DLD1 (cell line): ENCODE measurements around the gene SMPX.

Experiments used
- in situ Hi-C: cut with HindIII; loops from 2 replicates; pipeline ENCODE4 v1.10.0; 2017; ENCODE audit warnings: low sequenced_read_pairs

The SMPX gene

GRCh38 chrX:21715825-21716224 lies 42.1 kb downstream of the SMPX start:
- in situ Hi-C loops: no loop called here

- in situ Hi-C loops: no loop called here
Measured at GRCh38 chrX:21715337-21715736, 42.6 kb downstream of the SMPX start.

- in situ Hi-C loops: no loop called here
Measured at GRCh38 chrX:21711848-21712197, 46.1 kb downstream of the SMPX start.

GRCh38 chrX:21711129-21711847 lies 46.6 kb downstream of the SMPX start:
- in situ Hi-C loops: no loop called here

GRCh38 chrX:21708116-21708515 lies 49.8 kb downstream of the SMPX start:
- in situ Hi-C loops: no loop called here

- in situ Hi-C loops: no loop called here
Measured at GRCh38 chrX:21705225-21705624, 52.7 kb downstream of the SMPX start.

GRCh38 chrX:21702725-21703124 lies 55.2 kb downstream of the SMPX start:
- in situ Hi-C loops: no loop called here

GRCh38 chrX:21700967-21701366 lies 56.9 kb downstream of the SMPX start:
- in situ Hi-C loops: no loop called here

GRCh38 chrX:21700275-21700674 lies 57.6 kb downstream of the SMPX start:
- in situ Hi-C loops: no loop called here

GRCh38 chrX:21699136-21699535 lies 58.8 kb downstream of the SMPX start:
- in situ Hi-C loops: no loop called here

GRCh38 chrX:21698272-21698671 lies 59.6 kb downstream of the SMPX start:
- in situ Hi-C loops: no loop called here

- in situ Hi-C loops: no loop called here
Measured at GRCh38 chrX:21691512-21692018, 66.4 kb downstream of the SMPX start.

- in situ Hi-C loops: no loop called here
Measured at GRCh38 chrX:21683941-21684340, 74.0 kb downstream of the SMPX start.

- in situ Hi-C loops: no loop called here
Measured at GRCh38 chrX:21678048-21678612, 79.8 kb downstream of the SMPX start.

- in situ Hi-C loops: no loop called here
Measured at GRCh38 chrX:21675931-21676330, 82.0 kb downstream of the SMPX start.

GRCh38 chrX:21674430-21675186 lies 83.3 kb downstream of the SMPX start:
- in situ Hi-C loops: no loop called here

- in situ Hi-C loops: no loop called here
Measured at GRCh38 chrX:21666679-21667078, 91.2 kb downstream of the SMPX start.

- in situ Hi-C loops: no loop called here
Measured at GRCh38 chrX:21666252-21666651, 91.7 kb downstream of the SMPX start.

GRCh38 chrX:21662761-21663160 lies 95.2 kb downstream of the SMPX start:
- in situ Hi-C loops: no loop called here

- in situ Hi-C loops: no loop called here
Measured at GRCh38 chrX:21661316-21661715, 96.6 kb downstream of the SMPX start.

GRCh38 chrX:21660156-21660555 lies 97.8 kb downstream of the SMPX start:
- in situ Hi-C loops: no loop called here

GRCh38 chrX:21659320-21659719 lies 98.6 kb downstream of the SMPX start:
- in situ Hi-C loops: no loop called here
